ENCODE data around the gene ROBO1. TPM values are rescaled to one million over a fixed set of nuclear protein-coding genes. Genes with fewer than 3 reads are reported as not detected.

Gene ROBO1
- total and polyA plus RNA-seq, 2 of the 8 experiments (the other 6 are each of a cell fraction or from before 2014, with no cell fraction given), result 51.4 to 91.0 TPM

- ChIA-PET CTCF (ENCODE audit: partially characterized antibody) (interaction anchor here (0.7 to 1.0 kb wide), 3 partner anchors 10 to 101 kb away, joined by 3 read pairs; no protein-coding TSS in a partner anchor), POLR2A (ENCODE audit: partially characterized antibody) (no interaction called here)
- Histone ChIP-seq H3K27ac (ENCODE audit: low read depth, low read length) (no peak overlapping the region), H2BK5ac (ENCODE audit: low read depth, low read length) (no peak overlapping the region), H3K4me1 (replicated peaks in 1 of 4; ENCODE audit: control insufficient read depth in 3 of 4, insufficient read depth in 4 of 4, low read length in 3 of 4) (peaks cover 0 to 2% (median 0%) of the 10 kb centered on the region in 4 experiments; a peak in 1 of 7 replicates), H4K20me1 (replicated peaks in 1 of 2; ENCODE audit: control insufficient read depth in 1 of 2, insufficient read depth in 2 of 2, low read length in 2 of 2) (no peaks in the 10 kb centered on the region), H3K36me3 (ENCODE audit: control insufficient read depth in 2 of 4, insufficient read depth in 4 of 4, low read length in 3 of 4) (no peaks in the 10 kb centered on the region), H2BK15ac (ENCODE audit: low read length) (no peak overlapping the region), H4K5ac (ENCODE audit: insufficient read length, low read depth, low read length) (no peak overlapping the region), H3K9me3 (ENCODE audit: insufficient read depth in 2 of 2, low read depth in 1 of 2, low read length in 1 of 2) (no peaks in the 10 kb centered on the region), H2BK12ac (ENCODE audit: low read depth, low read length) (no peak overlapping the region), H2BK120ac (replicated peaks; ENCODE audit: low read depth, low read length) (no peak overlapping the region), H3K79me2 (ENCODE audit: control insufficient read depth in 1 of 2, insufficient read depth in 2 of 2, low read length in 2 of 2) (no peaks in the 10 kb centered on the region), H3K18ac (ENCODE audit: extremely low read depth, low read length) (no peak overlapping the region), H3K14ac (ENCODE audit: insufficient read length) (no peak overlapping the region), H3K23ac (ENCODE audit: insufficient read length) (no peak overlapping the region), H2AK5ac (ENCODE audit: low read depth, low read length) (no peak overlapping the region), H3K79me1 (ENCODE audit: low read depth, low read length) (no peaks in the 10 kb centered on the region), H3K27me3 (replicated peaks in 1 of 4; ENCODE audit: control insufficient read depth in 3 of 4, extremely low read depth in 1 of 4, insufficient read depth in 3 of 4, low read length in 3 of 4) (no peaks in the 10 kb centered on the region), H2BK20ac (ENCODE audit: low read length) (no peak overlapping the region), H4K8ac (ENCODE audit: extremely low read depth, insufficient read depth, low read length) (no peak overlapping the region), H3K4me2 (ENCODE audit: insufficient read depth in 1 of 2, low read depth in 2 of 2, low read length in 2 of 2) (no peak overlapping the region), H4K91ac (replicated peaks; ENCODE audit: insufficient read length, low read length) (no peak overlapping the region), H3K9ac (replicated peaks in 1 of 4; ENCODE audit: extremely low read depth in 1 of 4, low read depth in 3 of 4, low read length in 3 of 4) (no peak overlapping the region), H2AFZ (ENCODE audit: low read length) (no peak overlapping the region), H3K4ac (replicated peaks; ENCODE audit: insufficient read length, low read depth, low read length) (no peak overlapping the region), H3K4me3 (ENCODE audit: extremely low read depth in 1 of 4, insufficient read depth in 2 of 4, low read depth in 3 of 4, low read length in 4 of 4) (no peak overlapping the region), H3K56ac (replicated peaks; ENCODE audit: insufficient read length, low read depth, low read length) (no peak overlapping the region), H3K23me2 (ENCODE audit: low read depth, low read length) (no peaks in the 10 kb centered on the region)
- WGBS, 2 experiments (ENCODE audit: extremely low coverage in 1 of 2, insufficient coverage in 1 of 2, insufficient read length in 1 of 2, insufficient replicate concordance in 2 of 2, low coverage in 1 of 2, low lambda C conversion rate in 2 of 2, missing lambda C conversion rate in 1 of 2), result 85% methylated on average over 3 of the region's 3 CpGs; no CpG with 5 or more reads in 1 of the 2 experiments
- FAIRE-seq (peak; percentile 60), DNase-seq (ENCODE audit: low read depth in 1 of 2, low spot score in 2 of 2) (no peak)
- no peak for TF ChIP-seq SRF (IDR thresholded peaks at IDR 0.05; ENCODE audit: low read depth, low read length)
- TF ChIP-seq CTBP2 (IDR thresholded peaks at IDR 0.05; ENCODE audit: borderline replicate concordance, insufficient read depth, insufficient read length, low read length), result no peak
- no peak for TF ChIP-seq CEBPB (IDR thresholded peaks at IDR 0.05; ENCODE audit: low read depth, low read length)
- no peak for TF ChIP-seq BCL11A (IDR thresholded peaks at IDR 0.05; ENCODE audit: low read depth in 2 of 2, low read length in 2 of 2)
- TF ChIP-seq FOSL1 (IDR thresholded peaks at IDR 0.05; ENCODE audit: insufficient read depth, low read depth, low read length), result no peak
- no peak for TF ChIP-seq SIX5 (IDR thresholded peaks at IDR 0.05; ENCODE audit: low read depth, low read length)
- no peak for TF ChIP-seq CBX8 (IDR thresholded peaks at IDR 0.05; ENCODE audit: borderline replicate concordance, low read depth, low read length)
- no peak for TF ChIP-seq EGR1 (IDR thresholded peaks at IDR 0.05; ENCODE audit: borderline replicate concordance, low read depth, low read length)
- no peak for TF ChIP-seq PHF8 (conservative IDR thresholded peaks at IDR 0.05; ENCODE audit: low read depth, low read length)
- TF ChIP-seq TEAD4 (IDR thresholded peaks at IDR 0.05; ENCODE audit: low read depth, low read length), result no peak
- TF ChIP-seq USF2 (IDR thresholded peaks at IDR 0.05; ENCODE audit: low read length), result no peak
- TF ChIP-seq KDM4A (IDR thresholded peaks at IDR 0.05; ENCODE audit: low read depth, low read length, severe bottlenecking), result no peak
- no peak for TF ChIP-seq YY1 (IDR thresholded peaks at IDR 0.05; ENCODE audit: low read depth, low read length)
- no peak for TF ChIP-seq MAX (IDR thresholded peaks at IDR 0.05)
Observed at GRCh38 chr3:79810092-79810491, 42.3 kb upstream of the ROBO1 start.
